Activated naive CD8-positive, alpha-beta T cell treated with anti-CD3 and anti-CD28 coated beads, Interleukin-2, amount 50 U/mL, for 24 hours (primary cell): Measurements from ENCODE around the gene DCTN5.

Experiments
- ATAC-seq: fragments of 150-1000 bp; cut with Tn5 transposase; one replicate; pipeline ENCODE4 v1.10.0; 2021
- DNase-seq: peaks from one replicate; pipeline ENCODE4 v3.0.0; 2021
- H3K27ac Mint-ChIP-seq: one replicate; pipeline ENCODE4 v1.8.0; 2021; ENCODE audit warnings: mild to moderate bottlenecking, mixed read lengths
- H3K27me3 Mint-ChIP-seq: one replicate; pipeline ENCODE4 v1.8.0; 2021; ENCODE audit warnings: mixed read lengths
- H3K36me3 Mint-ChIP-seq: one replicate; pipeline ENCODE4 v1.8.0; 2021; ENCODE audit warnings: low read depth, mixed read lengths
- H3K4me1 Mint-ChIP-seq: one replicate; pipeline ENCODE4 v1.8.0; 2021; ENCODE audit warnings: mixed read lengths
- H3K4me3 Mint-ChIP-seq: one replicate; pipeline ENCODE4 v1.8.0; 2021; ENCODE audit warnings: mild to moderate bottlenecking, moderate library complexity, mixed read lengths
- H3K9me3 Mint-ChIP-seq: one replicate; pipeline ENCODE4 v1.8.0; 2021; ENCODE audit warnings: mixed read lengths

Gene DCTN5

GRCh38 chr16:23678430-23679273, 37.4 kb downstream of the DCTN5 start, which contains the start of gene PLK1:
TSS of gene PLK1 (plus strand) at chr16:23678889. CDS start at chr16:23678933, 44 bp downstream.
- Mint-ChIP-seq H3K27ac (peak within 1 kb of the TSS; percentile 67), H3K4me1 (peaks cover 22% of the 10 kb centered on the region), H3K36me3 (peaks cover 37% of the 10 kb centered on the region), H3K27me3 (peaks cover 2% of the 10 kb centered on the region), H3K4me3 (peak within 1 kb of the TSS; percentile 90), H3K9me3 (no peaks in the 10 kb centered on the region)
- DNase-seq (peak; percentile 86), ATAC-seq (peak; percentile 98)

GRCh38 chr16:23679274-23679985, 38.2 kb downstream of the DCTN5 start:
- ATAC-seq: no peak
- H3K4me1 Mint-ChIP-seq: peaks cover 22% of the 10 kb centered on the region
- peaks cover 2% of the 10 kb centered on the region for H3K27me3 Mint-ChIP-seq

GRCh38 chr16:23679986-23680336, 38.7 kb downstream of the DCTN5 start:
- no peak for ATAC-seq
- H3K4me3 Mint-ChIP-seq: peak overlapping the region; percentile 90

More at GRCh38 chr16:23679274-23679985, 38.2 kb downstream of the DCTN5 start:
- Mint-ChIP-seq H3K9me3 (no peaks in the 10 kb centered on the region), H3K27ac (peak overlapping the region; percentile 59), H3K36me3 (peaks cover 42% of the 10 kb centered on the region), H3K4me3 (peak overlapping the region; percentile 90)
- DNase-seq: peak; percentile 43

DNA sequence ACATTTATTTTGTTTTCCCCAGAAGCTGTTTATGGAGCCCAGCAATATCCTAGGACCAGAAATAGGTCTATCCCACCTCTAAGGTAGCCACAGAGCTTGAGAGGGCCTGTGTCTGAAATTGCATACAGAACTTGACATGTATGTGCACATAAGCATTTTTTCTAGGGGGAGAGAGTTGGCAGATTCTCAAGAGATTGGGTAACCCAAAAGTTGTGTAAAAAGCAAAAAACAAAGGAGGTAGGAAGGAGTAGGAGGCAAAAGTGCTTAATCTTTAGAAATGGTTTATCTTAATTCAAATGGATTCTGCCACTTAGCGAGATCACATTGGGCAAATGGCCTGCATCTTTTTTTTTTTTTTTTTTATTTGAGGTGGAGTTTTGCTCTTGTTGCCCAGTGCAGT, 40.9 kb downstream of the DCTN5 start:
- Mint-ChIP-seq H3K36me3 (peaks cover 61% of the 10 kb centered on the region), H3K27me3 (peaks cover 2% of the 10 kb centered on the region), H3K4me1 (peaks cover 22% of the 10 kb centered on the region), H3K4me3 (no peak overlapping the region), H3K27ac (no peak overlapping the region), H3K9me3 (no peaks in the 10 kb centered on the region)
- DNase-seq: no peak
- no peak for ATAC-seq

More at GRCh38 chr16:23679986-23680336, 38.7 kb downstream of the DCTN5 start:
- peak overlapping the region; percentile 44 for H3K27ac Mint-ChIP-seq
- H3K4me1 Mint-ChIP-seq: peaks cover 22% of the 10 kb centered on the region
- DNase-seq: no peak
- H3K9me3 Mint-ChIP-seq: no peaks in the 10 kb centered on the region
- peaks cover 2% of the 10 kb centered on the region for H3K27me3 Mint-ChIP-seq
- peaks cover 45% of the 10 kb centered on the region for H3K36me3 Mint-ChIP-seq

GRCh38 chr16:23683487-23683886, 42.2 kb downstream of the DCTN5 start:
- H3K27ac Mint-ChIP-seq: no peak overlapping the region
- no peaks in the 10 kb centered on the region for H3K9me3 Mint-ChIP-seq
- peaks cover 70% of the 10 kb centered on the region for H3K36me3 Mint-ChIP-seq
- DNase-seq (no peak), ATAC-seq (no peak)
- peaks cover 2% of the 10 kb centered on the region for H3K27me3 Mint-ChIP-seq
- H3K4me1 Mint-ChIP-seq: peaks cover 18% of the 10 kb centered on the region
- H3K4me3 Mint-ChIP-seq: no peak overlapping the region

GRCh38 chr16:23687034-23687808, 46.0 kb downstream of the DCTN5 start:
- no peaks in the 10 kb centered on the region for H3K4me1 Mint-ChIP-seq
- no peaks in the 10 kb centered on the region for H3K27me3 Mint-ChIP-seq
- H3K4me3 Mint-ChIP-seq: no peak overlapping the region
- H3K9me3 Mint-ChIP-seq: no peaks in the 10 kb centered on the region
- DNase-seq (no peak), ATAC-seq (no peak)
- H3K27ac Mint-ChIP-seq: no peak overlapping the region
- H3K36me3 Mint-ChIP-seq: peaks cover 63% of the 10 kb centered on the region

DNA sequence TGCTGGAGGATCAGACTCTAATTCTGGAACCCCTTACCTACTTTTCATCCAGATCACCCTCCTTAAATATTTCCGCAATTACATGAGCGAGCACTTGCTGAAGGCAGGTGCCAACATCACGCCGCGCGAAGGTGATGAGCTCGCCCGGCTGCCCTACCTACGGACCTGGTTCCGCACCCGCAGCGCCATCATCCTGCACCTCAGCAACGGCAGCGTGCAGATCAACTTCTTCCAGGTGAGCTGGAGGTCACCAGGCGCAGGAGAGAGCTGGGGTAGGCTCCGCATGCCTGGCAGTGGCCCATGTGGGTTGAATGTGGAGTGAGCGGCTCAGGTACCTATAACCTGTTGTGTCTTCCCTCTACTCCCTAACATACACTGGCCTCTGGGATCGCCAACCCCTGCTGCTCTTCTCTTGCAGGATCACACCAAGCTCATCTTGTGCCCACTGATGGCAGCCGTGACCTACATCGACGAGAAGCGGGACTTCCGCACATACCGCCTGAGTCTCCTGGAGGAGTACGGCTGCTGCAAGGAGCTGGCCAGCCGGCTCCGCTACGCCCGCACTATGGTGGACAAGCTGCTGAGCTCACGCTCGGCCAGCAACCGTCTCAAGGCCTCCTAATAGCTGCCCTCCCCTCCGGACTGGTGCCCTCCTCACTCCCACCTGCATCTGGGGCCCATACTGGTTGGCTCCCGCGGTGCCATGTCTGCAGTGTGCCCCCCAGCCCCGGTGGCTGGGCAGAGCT, 48.3 kb downstream of the DCTN5 start:
- peaks cover 4% of the 10 kb centered on the region for H3K27me3 Mint-ChIP-seq
- no peak overlapping the region for H3K4me3 Mint-ChIP-seq
- H3K27ac Mint-ChIP-seq: no peak overlapping the region
- ATAC-seq (peak; percentile 10), DNase-seq (no peak)
- peaks cover under 1% of the 10 kb centered on the region for H3K4me1 Mint-ChIP-seq
- H3K9me3 Mint-ChIP-seq: no peaks in the 10 kb centered on the region
- H3K36me3 Mint-ChIP-seq: peaks cover 48% of the 10 kb centered on the region

- H3K27ac Mint-ChIP-seq: no peak overlapping the region
- peaks cover 42% of the 10 kb centered on the region for H3K36me3 Mint-ChIP-seq
- ATAC-seq (no peak), DNase-seq (no peak)
- H3K9me3 Mint-ChIP-seq: no peaks in the 10 kb centered on the region
- H3K4me1 Mint-ChIP-seq: peaks cover 3% of the 10 kb centered on the region
- H3K27me3 Mint-ChIP-seq: peaks cover 10% of the 10 kb centered on the region
- no peak overlapping the region for H3K4me3 Mint-ChIP-seq
These were observed 49.7 kb downstream of the DCTN5 start for GRCh38 chr16:23690771-23691482.

- Mint-ChIP-seq H3K27ac (no peak overlapping the region), H3K9me3 (no peaks in the 10 kb centered on the region), H3K4me3 (no peak overlapping the region), H3K4me1 (peaks cover 3% of the 10 kb centered on the region), H3K27me3 (peaks cover 10% of the 10 kb centered on the region), H3K36me3 (peaks cover 36% of the 10 kb centered on the region)
- ATAC-seq (no peak), DNase-seq (no peak)
These were observed 50.4 kb downstream of the DCTN5 start for GRCh38 chr16:23691483-23692189.

GRCh38 chr16:23692190-23692837, 51.0 kb downstream of the DCTN5 start:
- Mint-ChIP-seq H3K27ac (no peak overlapping the region), H3K4me3 (no peak overlapping the region), H3K27me3 (peaks cover 10% of the 10 kb centered on the region), H3K4me1 (peaks cover 3% of the 10 kb centered on the region), H3K36me3 (peaks cover 30% of the 10 kb centered on the region), H3K9me3 (no peaks in the 10 kb centered on the region)
- DNase-seq: no peak
- ATAC-seq: no peak

GRCh38 chr16:23694265-23694643, 53.0 kb downstream of the DCTN5 start:
- Mint-ChIP-seq H3K27ac (no peak overlapping the region), H3K36me3 (peaks cover 13% of the 10 kb centered on the region), H3K9me3 (no peaks in the 10 kb centered on the region), H3K4me3 (no peak overlapping the region), H3K27me3 (peaks cover 10% of the 10 kb centered on the region), H3K4me1 (peaks cover 3% of the 10 kb centered on the region)
- ATAC-seq (no peak), DNase-seq (no peak)

GRCh38 chr16:23694644-23695373, 53.5 kb downstream of the DCTN5 start:
- Mint-ChIP-seq H3K9me3 (no peaks in the 10 kb centered on the region), H3K27me3 (peaks cover 10% of the 10 kb centered on the region), H3K4me3 (no peak overlapping the region), H3K36me3 (peaks cover 8% of the 10 kb centered on the region), H3K4me1 (peaks cover 3% of the 10 kb centered on the region), H3K27ac (no peak overlapping the region)
- ATAC-seq (no peak), DNase-seq (no peak)
